GM18873 (cell line): ENCODE results near the gene FAM98C.
"Not testable (repeated sequence)": the region's sequence is repeated elsewhere in the genome, so short reads cannot be mapped to it uniquely, and the experiment has no call there.

ENCODE experiments used
- ATAC-seq: cut with Tn5 transposase; IDR thresholded peaks from one replicate; pipeline ENCODE4 v1.9.1; 2021; ENCODE audit warnings: mild to moderate bottlenecking, moderate library complexity, moderate number of reproducible peaks; ENCODE audit not compliant: unreplicated experiment, low FRiP score

The FAM98C gene

GRCh38 chr19:38392707-38393308 lies 10.1 kb upstream of the FAM98C start:
- no peak for ATAC-seq

GRCh38 chr19:38394488-38394887 lies 8.4 kb upstream of the FAM98C start:
- no peak for ATAC-seq

GRCh38 chr19:38395381-38396114 lies 7.3 kb upstream of the FAM98C start:
- ATAC-seq = no peak

GRCh38 chr19:38399081-38399480 lies 3.8 kb upstream of the FAM98C start:
- no peak for ATAC-seq

- ATAC-seq = no peak
Measured at GRCh38 chr19:38399537-38399936, 3.4 kb upstream of the FAM98C start.

GRCh38 chr19:38400361-38400760 lies 2.5 kb upstream of the FAM98C start:
- no peak for ATAC-seq

GRCh38 chr19:38401148-38401547 lies 1.7 kb upstream of the FAM98C start:
- no peak for ATAC-seq

- no peak for ATAC-seq
Measured at GRCh38 chr19:38402623-38402966, 298 bp upstream of the FAM98C start.

GRCh38 chr19:38404858-38405257 lies 2.0 kb downstream of the FAM98C start:
- no peak for ATAC-seq

GRCh38 chr19:38405276-38405675 lies 2.4 kb downstream of the FAM98C start:
- ATAC-seq = no peak

- ATAC-seq = no peak
Measured at GRCh38 chr19:38409631-38410133, 6.8 kb downstream of the FAM98C start.

- ATAC-seq = not testable (repeated sequence)
Measured at GRCh38 chr19:38410407-38410806, 7.5 kb downstream of the FAM98C start.

- no peak for ATAC-seq
Measured at GRCh38 chr19:38411041-38411712, 8.3 kb downstream of the FAM98C start.

- not testable (repeated sequence) for ATAC-seq
Measured at GRCh38 chr19:38411898-38412297, 9.0 kb downstream of the FAM98C start.

GRCh38 chr19:38412491-38412890 lies 9.6 kb downstream of the FAM98C start:
- ATAC-seq = no peak

- no peak for ATAC-seq
Measured at GRCh38 chr19:38412961-38413360, 10.1 kb downstream of the FAM98C start.

GRCh38 chr19:38413416-38413815 lies 10.5 kb downstream of the FAM98C start:
- no peak for ATAC-seq

GRCh38 chr19:38417146-38417543 lies 14.3 kb downstream of the FAM98C start:
- no peak for ATAC-seq

GRCh38 chr19:38417544-38418506 lies 14.9 kb downstream of the FAM98C start:
- no peak for ATAC-seq

GRCh38 chr19:38420935-38421334 lies 18.0 kb downstream of the FAM98C start:
- ATAC-seq = no peak
